Measurements from ENCODE around the gene MPRIP. TPM values are rescaled to one million over a fixed set of nuclear protein-coding genes. Genes with fewer than 3 reads are reported as not detected.

MPRIP gene
- total RNA-seq, 1 donor from 2014 or later = 863 TPM

GRCh38 chr17:17080781-17081180, 38.5 kb downstream of the MPRIP start:
- peaks cover 45% of the 10 kb centered on the region for H3K4me1 Mint-ChIP-seq (ENCODE audit: low read depth, unreplicated experiment)
- DNase-seq = peak; percentile 5
- H3K4me3 Mint-ChIP-seq (ENCODE audit: unreplicated experiment) = no peak overlapping the region
- H3K27me3 Mint-ChIP-seq (ENCODE audit: unreplicated experiment) = peaks cover 13% of the 10 kb centered on the region
- no peak for TF ChIP-seq CTCF (IDR thresholded peaks at IDR 0.05; ENCODE audit: partially characterized antibody, unreplicated experiment)
- no peak overlapping the region for H3K27ac Mint-ChIP-seq (ENCODE audit: unreplicated experiment)
- peaks cover 13% of the 10 kb centered on the region for H3K9me3 Mint-ChIP-seq (ENCODE audit: unreplicated experiment)
- H3K36me3 Mint-ChIP-seq (ENCODE audit: unreplicated experiment) = no peaks in the 10 kb centered on the region

- peak; percentile 10 for DNase-seq
- Mint-ChIP-seq H3K27ac (ENCODE audit: unreplicated experiment) (peak overlapping the region; percentile 4), H3K9me3 (ENCODE audit: unreplicated experiment) (peaks cover 17% of the 10 kb centered on the region), H3K4me3 (ENCODE audit: unreplicated experiment) (no peak overlapping the region), H3K36me3 (ENCODE audit: unreplicated experiment) (no peaks in the 10 kb centered on the region), H3K4me1 (ENCODE audit: low read depth, unreplicated experiment) (peaks cover 46% of the 10 kb centered on the region), H3K27me3 (ENCODE audit: unreplicated experiment) (peaks cover 13% of the 10 kb centered on the region)
- no peak for TF ChIP-seq CTCF (IDR thresholded peaks at IDR 0.05; ENCODE audit: partially characterized antibody, unreplicated experiment)
These were observed 39.2 kb downstream of the MPRIP start for GRCh38 chr17:17081304-17081940.

- Mint-ChIP-seq H3K36me3 (ENCODE audit: unreplicated experiment) (no peaks in the 10 kb centered on the region), H3K4me3 (ENCODE audit: unreplicated experiment) (peak overlapping the region; percentile 7), H3K27me3 (ENCODE audit: unreplicated experiment) (peaks cover 15% of the 10 kb centered on the region), H3K4me1 (ENCODE audit: low read depth, unreplicated experiment) (peaks cover 48% of the 10 kb centered on the region), H3K9me3 (ENCODE audit: unreplicated experiment) (peaks cover 19% of the 10 kb centered on the region), H3K27ac (ENCODE audit: unreplicated experiment) (peak overlapping the region; percentile 45)
- DNase-seq = no peak
- no peak for TF ChIP-seq CTCF (IDR thresholded peaks at IDR 0.05; ENCODE audit: partially characterized antibody, unreplicated experiment)
These were observed 40.6 kb downstream of the MPRIP start for GRCh38 chr17:17082878-17083277.

- TF ChIP-seq CTCF (IDR thresholded peaks at IDR 0.05; ENCODE audit: partially characterized antibody, unreplicated experiment) = no peak
- peaks cover 45% of the 10 kb centered on the region for H3K4me1 Mint-ChIP-seq (ENCODE audit: low read depth, unreplicated experiment)
These were observed 42.1 kb downstream of the MPRIP start for GRCh38 chr17:17084317-17084835.

GRCh38 chr17:17084941-17085340, 42.7 kb downstream of the MPRIP start:
- Mint-ChIP-seq H3K4me1 (ENCODE audit: low read depth, unreplicated experiment) (peaks cover 45% of the 10 kb centered on the region), H3K36me3 (ENCODE audit: unreplicated experiment) (no peaks in the 10 kb centered on the region), H3K27ac (ENCODE audit: unreplicated experiment) (peak overlapping the region; percentile 70), H3K9me3 (ENCODE audit: unreplicated experiment) (peaks cover 18% of the 10 kb centered on the region), H3K4me3 (ENCODE audit: unreplicated experiment) (no peak overlapping the region), H3K27me3 (ENCODE audit: unreplicated experiment) (peaks cover 22% of the 10 kb centered on the region)
- peak; percentile 4 for DNase-seq
- no peak for TF ChIP-seq CTCF (IDR thresholded peaks at IDR 0.05; ENCODE audit: partially characterized antibody, unreplicated experiment)

More at GRCh38 chr17:17084317-17084835, 42.1 kb downstream of the MPRIP start:
- H3K27ac Mint-ChIP-seq (ENCODE audit: unreplicated experiment) = no peak overlapping the region
- no peaks in the 10 kb centered on the region for H3K36me3 Mint-ChIP-seq (ENCODE audit: unreplicated experiment)
- peaks cover 18% of the 10 kb centered on the region for H3K27me3 Mint-ChIP-seq (ENCODE audit: unreplicated experiment)
- H3K9me3 Mint-ChIP-seq (ENCODE audit: unreplicated experiment) = peaks cover 16% of the 10 kb centered on the region
- peak; percentile 6 for DNase-seq
- no peak overlapping the region for H3K4me3 Mint-ChIP-seq (ENCODE audit: unreplicated experiment)
